Trophoblast cell (in vitro differentiated cells and primary cell): Measurements from ENCODE around the gene CD80.

Experiments used
- DNase-seq, 2 donors: peaks; one replicate each; pipeline ENCODE4 v3.0.0-alpha.2; 2016
- H2AFZ ChIP-seq: 2 replicates; pipeline ENCODE4 v1.6.1; 2013; ENCODE audit warnings: low read length, moderate library complexity, mild to moderate bottlenecking; ENCODE audit not compliant: insufficient read depth, poor library complexity
- H2AK5ac ChIP-seq: 2 replicates; pipeline ENCODE4 v1.6.1; 2013; ENCODE audit warnings: mild to moderate bottlenecking, low read length
- H2BK120ac ChIP-seq: 2 replicates; pipeline ENCODE4 v1.6.1; 2013; ENCODE audit warnings: low read length, mild to moderate bottlenecking, moderate library complexity; ENCODE audit not compliant: insufficient read depth, poor library complexity
- H2BK12ac ChIP-seq: 2 replicates; pipeline ENCODE4 v1.6.1; 2013; ENCODE audit warnings: mild to moderate bottlenecking, low read length, moderate library complexity
- H2BK5ac ChIP-seq: 2 replicates; pipeline ENCODE4 v1.6.1; 2013; ENCODE audit warnings: low read length, low read depth, moderate library complexity, mild to moderate bottlenecking; ENCODE audit not compliant: poor library complexity
- H3K14ac ChIP-seq: 2 replicates; pipeline ENCODE4 v1.6.1; 2013; ENCODE audit warnings: mild to moderate bottlenecking, low read length
- H3K18ac ChIP-seq: 2 replicates; pipeline ENCODE4 v1.6.1; 2013; ENCODE audit warnings: mild to moderate bottlenecking, low read length
- H3K23ac ChIP-seq: 2 replicates; pipeline ENCODE4 v1.6.1; 2013; ENCODE audit warnings: low read length
- H3K27ac ChIP-seq: 2 replicates; pipeline ENCODE4 v1.5.1; 2013; ENCODE audit warnings: low read depth, mild to moderate bottlenecking, inconsistent platforms, low read length, moderate library complexity
- H3K27me3 ChIP-seq: 2 replicates; pipeline ENCODE4 v1.6.1; 2013; ENCODE audit warnings: inconsistent platforms, mild to moderate bottlenecking, low read length, moderate library complexity; ENCODE audit not compliant: insufficient read depth
- H3K36me3 ChIP-seq, 2 experiments: 1 replicate in 1 of 2; 2 replicates in 1 of 2; pipeline ENCODE4 v1.6.1; 2013; ENCODE audit warnings: low read length in 2 of 2, mild to moderate bottlenecking in 2 of 2, moderate library complexity in 1 of 2; ENCODE audit not compliant: insufficient read depth in 2 of 2, control insufficient read depth in 1 of 2
- H3K4ac ChIP-seq: 2 replicates; pipeline ENCODE4 v1.6.1; 2013; ENCODE audit warnings: low read depth, mild to moderate bottlenecking, low read length, moderate library complexity
- H3K4me1 ChIP-seq, 2 experiments: 1 replicate in 1 of 2; 2 replicates in 1 of 2; pipeline ENCODE4 v1.6.1; 2013; ENCODE audit warnings: low read length in 2 of 2, mild to moderate bottlenecking in 2 of 2, moderate library complexity in 1 of 2; ENCODE audit not compliant: insufficient read depth in 2 of 2, control insufficient read depth in 1 of 2
- H3K4me2 ChIP-seq: 2 replicates; pipeline ENCODE4 v1.6.1; 2013; ENCODE audit warnings: inconsistent platforms, mild to moderate bottlenecking, low read length, moderate library complexity
- H3K4me3 ChIP-seq: 2 replicates; pipeline ENCODE4 v1.5.1; 2013; ENCODE audit warnings: mild to moderate bottlenecking, low read depth, low read length, inconsistent platforms
- H3K79me1 ChIP-seq: one replicate; pipeline ENCODE4 v1.6.1; 2013; ENCODE audit warnings: low read length
- H3K79me2 ChIP-seq: 2 replicates; pipeline ENCODE4 v1.6.1; 2013; ENCODE audit warnings: low read length, mild to moderate bottlenecking; ENCODE audit not compliant: control insufficient read depth, insufficient read depth, poor library complexity
- H3K9ac ChIP-seq: 2 replicates; pipeline ENCODE4 v1.6.1; 2013; ENCODE audit warnings: mild to moderate bottlenecking, low read length
- H3K9me3 ChIP-seq: 2 replicates; pipeline ENCODE4 v1.6.1; 2013; ENCODE audit warnings: low read depth, mild to moderate bottlenecking, control low read depth, inconsistent platforms, low read length; ENCODE audit not compliant: insufficient read depth
- H4K12ac ChIP-seq: 2 replicates; pipeline ENCODE4 v1.6.1; 2013; ENCODE audit warnings: low read depth, mild to moderate bottlenecking, low read length, moderate library complexity
- H4K8ac ChIP-seq: 2 replicates; pipeline ENCODE4 v1.6.1; 2013; ENCODE audit warnings: low read depth, mild to moderate bottlenecking, low read length, moderate library complexity
- H4K91ac ChIP-seq: one replicate; pipeline ENCODE4 v1.6.1; 2013; ENCODE audit warnings: low read depth, mild to moderate bottlenecking, low read length, moderate library complexity
- WGBS: extraction: QIAGEN DNeasy Blood & Tissue Kit; methylation state at CpG from one replicate; pipeline ENCODE4 v1.1.7; 2013; ENCODE audit warnings: missing lambda C conversion rate; ENCODE audit not compliant: insufficient read length, insufficient coverage; ENCODE audit errors: extremely low coverage; 5-methylcytosine and 5-hydroxymethylcytosine counted together

CD80 gene

GRCh38 chr3:119557877-119558269 lies 1.5 kb downstream of the CD80 start:
- H3K18ac ChIP-seq = no peak overlapping the region
- H3K9ac ChIP-seq = no peak overlapping the region
- H2AFZ ChIP-seq = no peak overlapping the region
- H2BK120ac ChIP-seq = no peak overlapping the region
- peaks cover 2% of the 10 kb centered on the region for H3K9me3 ChIP-seq
- no peak overlapping the region for H2AK5ac ChIP-seq
- H3K4ac ChIP-seq = no peak overlapping the region
- no peaks in the 10 kb centered on the region for H3K79me2 ChIP-seq
- H3K4me3 ChIP-seq = no peak overlapping the region
- H3K14ac ChIP-seq = no peak overlapping the region
- no peak for DNase-seq
- H4K91ac ChIP-seq = no peak overlapping the region
- no peak overlapping the region for H3K4me2 ChIP-seq
- no peak overlapping the region for H2BK12ac ChIP-seq
- no peaks in the 10 kb centered on the region for H3K4me1 ChIP-seq
- no peak overlapping the region for H4K12ac ChIP-seq
- H3K36me3 ChIP-seq = no peaks in the 10 kb centered on the region
- no peak overlapping the region for H2BK5ac ChIP-seq
- no peak overlapping the region for H3K23ac ChIP-seq
- no peaks in the 10 kb centered on the region for H3K79me1 ChIP-seq
- no peak overlapping the region for H3K27ac ChIP-seq
- no peak overlapping the region for H4K8ac ChIP-seq
- WGBS = no CpG with 5 or more reads among the region's 3 CpGs
- no peaks in the 10 kb centered on the region for H3K27me3 ChIP-seq

DNA sequence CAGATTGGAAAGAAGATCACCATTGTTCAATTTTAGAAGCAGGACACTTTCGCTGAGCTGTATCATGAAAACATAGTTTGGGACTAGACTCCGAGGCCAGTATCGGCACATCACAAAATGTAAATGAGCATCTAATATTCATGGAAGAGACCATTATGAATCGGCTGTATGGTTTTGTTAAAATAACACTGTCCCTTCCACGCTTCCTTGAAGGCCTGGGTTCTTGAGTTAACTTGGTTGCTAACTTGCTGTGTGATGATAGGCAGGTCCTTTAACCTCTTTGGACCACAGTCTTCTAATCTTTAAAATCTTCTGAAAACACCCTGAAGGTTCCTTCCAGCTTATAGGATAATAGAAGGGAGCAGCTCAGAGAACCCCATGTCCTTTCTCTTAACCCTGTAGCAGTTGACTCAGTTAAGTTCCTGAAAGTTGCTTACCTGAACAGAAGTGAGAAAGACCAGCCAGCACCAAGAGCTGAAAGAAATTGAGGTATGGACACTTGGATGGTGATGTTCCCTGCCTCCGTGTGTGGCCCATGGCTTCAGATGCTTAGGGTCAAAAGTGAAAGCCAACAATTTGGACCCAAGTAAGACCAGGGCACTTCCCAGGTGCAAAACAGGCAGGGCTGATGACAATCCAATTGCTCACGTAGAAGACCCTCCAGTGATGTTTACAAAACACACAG lies 2.1 kb downstream of the CD80 start:
- no peaks in the 10 kb centered on the region for H3K79me2 ChIP-seq
- no peaks in the 10 kb centered on the region for H3K79me1 ChIP-seq
- H3K23ac ChIP-seq = no peak overlapping the region
- no peak overlapping the region for H4K12ac ChIP-seq
- no peak overlapping the region for H3K14ac ChIP-seq
- H3K18ac ChIP-seq = no peak overlapping the region
- H3K9me3 ChIP-seq = peaks cover 2% of the 10 kb centered on the region
- no peak overlapping the region for H2AFZ ChIP-seq
- no peak overlapping the region for H3K27ac ChIP-seq
- no peak overlapping the region for H3K4ac ChIP-seq
- no peak overlapping the region for H3K4me2 ChIP-seq
- H3K36me3 ChIP-seq = no peaks in the 10 kb centered on the region
- H4K8ac ChIP-seq = no peak overlapping the region
- no peak overlapping the region for H2BK120ac ChIP-seq
- WGBS = no CpG with 5 or more reads among the region's 7 CpGs
- no peak overlapping the region for H3K4me3 ChIP-seq
- no peak overlapping the region for H2AK5ac ChIP-seq
- H3K27me3 ChIP-seq = no peaks in the 10 kb centered on the region
- H2BK5ac ChIP-seq = no peak overlapping the region
- H4K91ac ChIP-seq = no peak overlapping the region
- no peak overlapping the region for H2BK12ac ChIP-seq
- no peak overlapping the region for H3K9ac ChIP-seq
- no peaks in the 10 kb centered on the region for H3K4me1 ChIP-seq
- no peak for DNase-seq

- Histone ChIP-seq H2AFZ (no peak overlapping the region), H2BK5ac (no peak overlapping the region), H3K79me1 (no peaks in the 10 kb centered on the region), H2AK5ac (no peak overlapping the region), H3K4me2 (no peak overlapping the region), H4K12ac (no peak overlapping the region), H3K4ac (no peak overlapping the region), H3K9ac (no peak overlapping the region), H3K4me1 (no peaks in the 10 kb centered on the region), H3K79me2 (no peaks in the 10 kb centered on the region), H2BK120ac (no peak overlapping the region), H3K4me3 (no peak overlapping the region), H3K27me3 (no peaks in the 10 kb centered on the region), H3K18ac (no peak overlapping the region), H4K8ac (no peak overlapping the region), H2BK12ac (no peak overlapping the region), H3K27ac (no peak overlapping the region), H3K23ac (no peak overlapping the region), H3K36me3 (no peaks in the 10 kb centered on the region), H3K14ac (no peak overlapping the region), H4K91ac (no peak overlapping the region), H3K9me3 (peaks cover 2% of the 10 kb centered on the region)
- no peak for DNase-seq
- no CpG with 5 or more reads among the region's 1 CpG for WGBS
Observed at GRCh38 chr3:119555929-119556328, 3.5 kb downstream of the CD80 start.

DNA sequence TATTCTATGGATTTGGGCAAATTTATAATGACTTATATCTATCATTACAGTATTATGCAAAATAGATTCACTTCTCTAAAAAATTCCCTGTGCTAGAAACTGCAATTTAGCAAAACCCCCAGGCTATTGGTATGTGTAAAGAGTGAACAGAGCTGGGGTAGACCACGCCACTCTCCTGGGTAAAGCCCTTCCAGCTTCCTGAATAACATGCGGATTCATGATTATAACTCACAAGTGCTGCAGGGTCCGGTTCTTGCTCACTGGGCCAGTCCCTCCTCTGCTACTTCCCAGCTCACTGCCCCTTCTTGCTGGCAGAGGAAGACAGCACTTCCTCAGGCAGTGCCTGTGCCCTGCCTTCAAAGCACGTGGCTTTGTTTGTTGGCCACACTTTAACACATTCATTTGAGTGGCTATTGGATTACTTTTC lies 4.1 kb downstream of the CD80 start:
- Histone ChIP-seq H2AK5ac (no peak overlapping the region), H3K9me3 (peaks cover 2% of the 10 kb centered on the region), H3K79me2 (no peaks in the 10 kb centered on the region), H3K9ac (no peak overlapping the region), H4K8ac (no peak overlapping the region), H3K79me1 (no peaks in the 10 kb centered on the region), H3K4me3 (no peak overlapping the region), H2AFZ (no peak overlapping the region), H3K4me2 (no peak overlapping the region), H4K91ac (no peak overlapping the region), H3K36me3 (no peaks in the 10 kb centered on the region), H3K14ac (no peak overlapping the region), H3K27me3 (no peaks in the 10 kb centered on the region), H3K18ac (no peak overlapping the region), H3K23ac (no peak overlapping the region), H3K27ac (no peak overlapping the region), H2BK5ac (no peak overlapping the region), H3K4me1 (no peaks in the 10 kb centered on the region), H2BK120ac (no peak overlapping the region), H4K12ac (no peak overlapping the region), H3K4ac (no peak overlapping the region), H2BK12ac (no peak overlapping the region)
- no CpG with 5 or more reads among the region's 4 CpGs for WGBS
- peak; percentile 19 to 32 for DNase-seq
